SKM-1 (cell line): ENCODE data around the gene GPRC5A.

Experiments
- DNase-seq: peaks from one replicate; lab custom pipeline; 2025; ENCODE audit not compliant: unreplicated experiment; lab: John Stamatoyannopoulos, UW

GPRC5A gene

GRCh38 chr12:12883369-12884001, 7.9 kb upstream of the GPRC5A start:
- no peak for DNase-seq

- no peak for DNase-seq
These were observed 6.1 kb upstream of the GPRC5A start for GRCh38 chr12:12885096-12885792.

GRCh38 chr12:12887471-12887870, 3.9 kb upstream of the GPRC5A start:
- no peak for DNase-seq

- no peak for DNase-seq
These were observed 1.7 kb upstream of the GPRC5A start for GRCh38 chr12:12889701-12890100.

- no peak for DNase-seq
These were observed 751 bp upstream of the GPRC5A start for GRCh38 chr12:12890543-12891079.

GRCh38 chr12:12891881-12892355, 556 bp downstream of the GPRC5A start:
- DNase-seq = no peak

GRCh38 chr12:12892681-12893141, 1.3 kb downstream of the GPRC5A start:
- no peak for DNase-seq

- DNase-seq = no peak
These were observed 2.1 kb downstream of the GPRC5A start for GRCh38 chr12:12893438-12893837.

- no peak for DNase-seq
These were observed 4.9 kb downstream of the GPRC5A start for GRCh38 chr12:12896260-12896659.

GRCh38 chr12:12897302-12897701, 5.9 kb downstream of the GPRC5A start:
- no peak for DNase-seq

- no peak for DNase-seq
These were observed 6.9 kb downstream of the GPRC5A start for GRCh38 chr12:12898136-12898717.

- no peak for DNase-seq
These were observed 7.6 kb downstream of the GPRC5A start for GRCh38 chr12:12898911-12899511.

GRCh38 chr12:12899530-12900380, 8.4 kb downstream of the GPRC5A start:
- no peak for DNase-seq

GRCh38 chr12:12900786-12901157, 9.4 kb downstream of the GPRC5A start:
- DNase-seq = no peak

- no peak for DNase-seq
These were observed 9.9 kb downstream of the GPRC5A start for GRCh38 chr12:12901158-12901791.

- no peak for DNase-seq
These were observed 10.7 kb downstream of the GPRC5A start for GRCh38 chr12:12902036-12902435.

- DNase-seq = no peak
These were observed 12.6 kb downstream of the GPRC5A start for GRCh38 chr12:12903642-12904609.

GRCh38 chr12:12907552-12907951, 16.2 kb downstream of the GPRC5A start:
- no peak for DNase-seq

GRCh38 chr12:12908252-12908651, 16.9 kb downstream of the GPRC5A start:
- no peak for DNase-seq
